Upper lobe of left lung (tissue), 6 donors: ENCODE data around the gene IMMP2L. TPM values are rescaled to one million over a fixed set of nuclear protein-coding genes. Genes with fewer than 3 reads are reported as not detected.

Experiments used
- ATAC-seq, 2 donors: fragments of 200-7000 bp; cut with Tn5 transposase; one replicate each; pipeline ENCODE4 v1.9.1; 2022; ENCODE audit warnings: mild to moderate bottlenecking in 2 of 2, moderate library complexity in 2 of 2; ENCODE audit not compliant: low FRiP score in 2 of 2
- DNase-seq, 2 donors: peaks; one replicate each; pipeline ENCODE4 v3.0.0-alpha.2; 2019 to 2020
- H3K27ac ChIP-seq, 4 donors: fragments of 200-600 bp; sonication (generic); one replicate each; pipeline ENCODE4 v1.5.1; 2016 to 2019
- H3K27me3 ChIP-seq, 4 donors: fragments of 200-600 bp; sonication (generic); one replicate each; pipeline ENCODE4 v1.5.1; 2017 to 2019
- H3K36me3 ChIP-seq, 4 donors: fragments of 200-600 bp; sonication (generic); one replicate each; pipeline ENCODE4 v1.5.1; 2016 to 2019
- H3K4me1 ChIP-seq, 4 donors: fragments of 200-600 bp; sonication (generic); one replicate each; pipeline ENCODE4 v1.5.1; 2018 to 2019
- H3K4me3 ChIP-seq, 4 donors: fragments of 200-600 bp; sonication (generic); one replicate each; pipeline ENCODE4 v1.5.1; 2017 to 2019; ENCODE audit warnings: mild to moderate bottlenecking in 2 of 4, moderate library complexity in 1 of 4
- H3K9me3 ChIP-seq, 4 donors: fragments of 200-600 bp; sonication (generic); one replicate each; pipeline ENCODE4 v1.5.1; 2018 to 2019
- EP300 ChIP-seq, 4 donors: sonication (generic); formaldehyde crosslinking; IDR thresholded peaks; one replicate each; pipeline ENCODE4 v1.5.1; 2017; ENCODE audit warnings: antibody characterized with exemption in 4 of 4, control low read depth in 2 of 4
- POLR2A ChIP-seq, 4 donors: fragments of 450-650 bp; IDR thresholded peaks; one replicate each; pipeline ENCODE4 v1.5.1; 2016 to 2017; ENCODE audit warnings: antibody characterized with exemption in 4 of 4, mild to moderate bottlenecking in 2 of 4
- POLR2AphosphoS5 ChIP-seq, 2 donors: sonication (generic); formaldehyde crosslinking; IDR thresholded peaks; one replicate each; pipeline ENCODE4 v1.5.1; 2017; ENCODE audit warnings: antibody characterized with exemption in 2 of 2
- WGBS, 2 donors: methylation state at CpG; one replicate each; pipeline ENCODE4 v1.1.5; 2017 to 2018; 5-methylcytosine and 5-hydroxymethylcytosine counted together
- total RNA-seq, 6 donors: library from RNA; depleted of rRNA in 4 of 6; stranded (reverse); fragments of >200 nt in 4 of 6; gene quantifications; one replicate each; pipeline versions ENCODE4 v1.1.0 to v1.2.1, GENCODE V29; 2016 to 2021
- TF ChIP-seq, protein P1 (sequence below), 6 experiments: fragments of 450-650 bp in 4 of 6; fragments of 200-600 bp in 2 of 6; sonication (generic) in 2 of 6; IDR thresholded peaks; one replicate each; pipeline ENCODE4 v1.5.1; 2016 to 2019; ENCODE audit warnings: antibody characterized with exemption in 6 of 6
- donor health status: DM: no; HTN: no; CAD: no; lungs with moderate emphysema.
- donor health status: DM: no; HTN: yes; CAD: no; lungs with severe emphysema.

IMMP2L gene
- total RNA-seq, 6 donors from 2014 or later = 7.1 to 17.5 (median 11.3) TPM

DNA sequence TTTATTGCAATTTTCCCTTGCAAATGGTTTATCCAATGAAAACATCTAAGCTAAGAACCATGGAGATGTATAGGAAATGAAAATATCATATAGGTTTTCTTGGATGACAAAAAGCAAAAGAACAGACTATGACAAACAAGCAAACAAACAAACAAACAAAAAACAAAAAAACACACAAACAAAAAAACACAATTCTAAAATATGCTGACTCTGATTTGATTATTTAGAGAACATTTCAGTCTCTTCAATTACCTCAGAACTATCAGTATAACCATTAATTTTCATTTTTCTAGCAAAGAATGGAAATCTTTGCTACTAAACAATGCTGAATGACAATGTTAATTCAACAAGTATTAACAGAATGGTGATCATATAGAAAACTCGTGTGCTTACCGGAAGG is 840.9 kb downstream of the IMMP2L start:
- DNase-seq (no peak), ATAC-seq (no peak)
- H3K4me1 ChIP-seq = no peaks in the 10 kb centered on the region
- WGBS, 2 donors = 97 to 98% methylated on average over 2 of the region's 2 CpGs
- H3K4me3 ChIP-seq = no peak overlapping the region
- H3K36me3 ChIP-seq = no peaks in the 10 kb centered on the region
- H3K9me3 ChIP-seq = no peaks in the 10 kb centered on the region
- H3K27ac ChIP-seq = no peak overlapping the region
- TF ChIP-seq EP300 (IDR thresholded peaks at IDR 0.05) (no peak), POLR2AphosphoS5 (IDR thresholded peaks at IDR 0.05) (no peak), POLR2A (IDR thresholded peaks at IDR 0.05) (no peak)
- TF ChIP-seq, protein P1, sequence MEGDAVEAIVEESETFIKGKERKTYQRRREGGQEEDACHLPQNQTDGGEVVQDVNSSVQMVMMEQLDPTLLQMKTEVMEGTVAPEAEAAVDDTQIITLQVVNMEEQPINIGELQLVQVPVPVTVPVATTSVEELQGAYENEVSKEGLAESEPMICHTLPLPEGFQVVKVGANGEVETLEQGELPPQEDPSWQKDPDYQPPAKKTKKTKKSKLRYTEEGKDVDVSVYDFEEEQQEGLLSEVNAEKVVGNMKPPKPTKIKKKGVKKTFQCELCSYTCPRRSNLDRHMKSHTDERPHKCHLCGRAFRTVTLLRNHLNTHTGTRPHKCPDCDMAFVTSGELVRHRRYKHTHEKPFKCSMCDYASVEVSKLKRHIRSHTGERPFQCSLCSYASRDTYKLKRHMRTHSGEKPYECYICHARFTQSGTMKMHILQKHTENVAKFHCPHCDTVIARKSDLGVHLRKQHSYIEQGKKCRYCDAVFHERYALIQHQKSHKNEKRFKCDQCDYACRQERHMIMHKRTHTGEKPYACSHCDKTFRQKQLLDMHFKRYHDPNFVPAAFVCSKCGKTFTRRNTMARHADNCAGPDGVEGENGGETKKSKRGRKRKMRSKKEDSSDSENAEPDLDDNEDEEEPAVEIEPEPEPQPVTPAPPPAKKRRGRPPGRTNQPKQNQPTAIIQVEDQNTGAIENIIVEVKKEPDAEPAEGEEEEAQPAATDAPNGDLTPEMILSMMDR (IDR thresholded peaks at IDR 0.05) = no peak
- no peaks in the 10 kb centered on the region for H3K27me3 ChIP-seq

DNA sequence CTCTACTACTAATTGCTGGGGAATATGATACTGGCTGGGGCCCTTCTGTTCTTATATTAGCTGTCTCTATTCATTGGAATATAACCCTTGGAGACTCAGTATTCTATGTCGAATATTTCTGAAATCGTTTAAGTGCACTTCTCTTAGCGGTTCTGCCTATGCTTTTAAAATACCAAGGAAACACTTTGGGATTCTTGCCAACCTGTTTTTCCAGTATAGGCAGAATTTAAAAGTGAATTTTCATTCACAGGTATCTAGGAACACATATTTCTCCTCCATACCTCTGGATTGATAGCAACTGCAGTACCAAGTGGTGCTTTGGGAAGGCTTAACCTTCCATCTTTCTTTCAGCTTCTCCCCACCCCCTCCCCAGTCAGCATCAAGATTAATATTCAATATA is 841.7 kb downstream of the IMMP2L start:
- Histone ChIP-seq H3K4me3 (no peak overlapping the region), H3K9me3 (no peaks in the 10 kb centered on the region), H3K27ac (no peak overlapping the region), H3K4me1 (no peaks in the 10 kb centered on the region), H3K27me3 (no peaks in the 10 kb centered on the region), H3K36me3 (no peaks in the 10 kb centered on the region)
- ATAC-seq (no peak), DNase-seq (no peak)
- WGBS, 2 donors = 74 to 75% methylated on average over 3 of the region's 3 CpGs
- TF ChIP-seq POLR2A (IDR thresholded peaks at IDR 0.05) (no peak), POLR2AphosphoS5 (IDR thresholded peaks at IDR 0.05) (no peak), EP300 (IDR thresholded peaks at IDR 0.05) (no peak)
- TF ChIP-seq, protein P1 (IDR thresholded peaks at IDR 0.05) = no peak

DNA sequence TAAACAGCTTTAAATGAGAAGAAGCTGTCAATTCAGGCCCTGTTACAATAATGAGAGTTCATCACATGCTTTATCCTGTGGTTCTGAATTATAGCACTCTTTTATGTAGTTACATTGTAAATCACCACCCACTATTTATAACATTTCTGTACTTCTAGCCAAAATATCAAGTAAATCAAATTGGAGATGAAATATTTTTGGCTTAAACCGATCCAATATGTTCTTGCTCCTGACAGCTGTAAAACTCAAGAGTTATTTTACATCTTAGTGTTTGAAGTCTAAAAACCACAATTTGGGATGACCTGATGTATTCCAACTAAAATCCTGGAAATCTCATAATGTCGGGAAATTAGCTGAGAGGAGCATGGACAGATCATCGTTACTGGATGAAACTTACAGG is 842.6 kb downstream of the IMMP2L start:
- Histone ChIP-seq H3K27ac (no peak overlapping the region), H3K4me3 (no peak overlapping the region), H3K4me1 (no peaks in the 10 kb centered on the region), H3K36me3 (no peaks in the 10 kb centered on the region), H3K27me3 (no peaks in the 10 kb centered on the region), H3K9me3 (no peaks in the 10 kb centered on the region)
- ATAC-seq = no peak
- no peak for DNase-seq
- TF ChIP-seq POLR2A (IDR thresholded peaks at IDR 0.05) = no peak
- no peak for TF ChIP-seq POLR2AphosphoS5 (IDR thresholded peaks at IDR 0.05)
- TF ChIP-seq, protein P1 (IDR thresholded peaks at IDR 0.05) = no peak
- WGBS, 2 donors = 88 to 94% methylated on average over 3 of the region's 3 CpGs

DNA sequence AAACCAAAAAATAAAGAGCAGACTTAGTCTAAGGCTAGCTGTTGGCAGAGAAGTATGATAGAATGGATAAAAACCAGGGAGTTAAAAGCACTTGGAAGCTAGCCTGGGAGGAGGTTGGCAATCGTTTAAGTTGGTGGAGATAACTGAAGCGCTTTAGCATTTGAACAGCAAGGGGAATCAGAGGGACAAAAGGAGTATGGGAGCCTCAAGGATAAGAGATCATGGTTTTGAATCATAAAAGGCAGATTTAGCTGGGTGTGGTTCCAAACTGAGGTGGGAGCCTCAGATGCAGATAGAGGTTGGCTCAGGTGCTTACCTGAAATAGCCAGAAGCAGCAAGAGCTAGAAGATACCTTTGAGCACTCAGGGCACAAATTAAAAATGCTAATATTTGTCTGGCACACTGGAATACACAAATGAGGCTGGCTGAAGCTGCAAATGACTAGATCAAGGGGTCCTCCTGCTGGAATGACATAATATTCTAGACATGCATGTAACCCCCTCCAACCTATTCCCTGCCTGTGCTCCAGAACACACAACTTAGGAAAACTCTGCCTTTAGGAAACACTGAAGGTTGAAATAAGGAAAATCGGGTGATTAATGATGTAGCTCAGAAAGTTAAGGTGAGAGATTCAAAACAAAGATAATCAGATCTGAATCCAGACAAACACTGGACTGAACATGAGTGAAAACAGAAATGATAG is 843.6 kb downstream of the IMMP2L start:
- DNase-seq = no peak
- Histone ChIP-seq H3K27ac (no peak overlapping the region), H3K27me3 (no peaks in the 10 kb centered on the region), H3K36me3 (no peaks in the 10 kb centered on the region), H3K9me3 (no peaks in the 10 kb centered on the region), H3K4me1 (no peaks in the 10 kb centered on the region), H3K4me3 (no peak overlapping the region)
- WGBS, 2 donors = 70 to 78% methylated on average over 3 of the region's 3 CpGs
- TF ChIP-seq, protein P1 (IDR thresholded peaks at IDR 0.05) = no peak
- TF ChIP-seq EP300 (IDR thresholded peaks at IDR 0.05) (no peak), POLR2A (IDR thresholded peaks at IDR 0.05) (no peak), POLR2AphosphoS5 (IDR thresholded peaks at IDR 0.05) (no peak)
- no peak for ATAC-seq

DNA sequence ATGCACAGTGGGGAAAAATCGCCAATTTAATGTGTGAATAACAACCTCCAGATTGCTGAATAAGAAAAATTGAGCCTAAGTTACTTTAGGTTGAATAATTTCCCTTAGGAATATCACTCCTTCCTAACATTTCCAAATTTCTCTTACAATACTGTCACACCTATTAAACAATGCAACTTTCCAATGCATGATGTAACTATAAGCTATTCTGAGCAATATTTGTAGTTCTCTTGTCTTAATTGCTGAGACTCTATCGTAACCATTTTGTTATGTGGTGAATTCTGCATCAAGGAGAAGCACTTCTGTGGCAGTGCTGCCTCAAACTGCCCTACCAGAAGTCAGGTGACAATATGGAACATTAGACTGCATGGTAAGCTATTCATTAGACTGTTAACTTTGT is 858.1 kb downstream of the IMMP2L start:
- H3K27me3 ChIP-seq = no peaks in the 10 kb centered on the region
- no peak for ATAC-seq
- DNase-seq = no peak
- no peak overlapping the region for H3K27ac ChIP-seq
- H3K36me3 ChIP-seq = no peaks in the 10 kb centered on the region
- no peaks in the 10 kb centered on the region for H3K4me1 ChIP-seq
- H3K9me3 ChIP-seq = no peaks in the 10 kb centered on the region
- WGBS, 2 donors = 78 to 84% methylated on average over 2 of the region's 2 CpGs
- no peak overlapping the region for H3K4me3 ChIP-seq
- TF ChIP-seq, protein P1 (IDR thresholded peaks at IDR 0.05) = no peak
